DND-41 (cell line): ENCODE measurements around the gene ARHGAP24.

Experiments
- CTCF ChIP-seq: IDR thresholded peaks from 2 replicates; pipeline ENCODE4 v1.5.1; 2012; ENCODE audit warnings: borderline replicate concordance, low read length, moderate library complexity, mild to moderate bottlenecking; ENCODE audit not compliant: poor library complexity, severe bottlenecking; ENCODE audit errors: extremely low read depth
- EZH2 ChIP-seq: IDR thresholded peaks from 3 replicates; pipeline ENCODE4 v1.6.1; 2012; ENCODE audit warnings: borderline replicate concordance, low read depth, mild to moderate bottlenecking, moderate library complexity, low read length, inconsistent platforms; ENCODE audit not compliant: severe bottlenecking

- TF ChIP-seq CTCF (no peak), EZH2 (no peak)
Observed at GRCh38 chr4:86007042-86007441, 532.1 kb downstream of the ARHGAP24 start.
